PC-3 (cell line): Measurements from ENCODE around the gene TARS1.

ENCODE experiments used
- CTCF ChIP-seq: fragments of 300-600 bp; sonication (generic); conservative IDR thresholded peaks from 2 replicates; pipeline ENCODE4 v1.5.1; 2017; ENCODE audit warnings: antibody characterized with exemption, low read depth, mild to moderate bottlenecking, low read length
- EZH2 ChIP-seq: fragments of 300-600 bp; sonication (generic); IDR thresholded peaks from one replicate; pipeline ENCODE4 v1.6.1; 2017; ENCODE audit warnings: antibody characterized with exemption, mild to moderate bottlenecking, low read length; ENCODE audit not compliant: unreplicated experiment
- EZH2phosphoT487 ChIP-seq: fragments of 300-600 bp; sonication (generic); IDR thresholded peaks from 2 replicates; pipeline ENCODE4 v1.6.1; 2018; ENCODE audit warnings: mild to moderate bottlenecking, antibody characterized with exemption, low read length, borderline replicate concordance

GRCh38 chr5:33487236-33487635 is 46.5 kb downstream of the TARS1 start:
- TF ChIP-seq CTCF (no peak), EZH2 (no peak), EZH2phosphoT487 (no peak)
